COLO829 (cell line): ENCODE data around the gene SLIT3.

Experiments
- DNase-seq: peaks from one replicate; pipeline ENCODE4 v3.0.0; 2012; ENCODE audit warnings: low spot score

SLIT3 gene

DNA sequence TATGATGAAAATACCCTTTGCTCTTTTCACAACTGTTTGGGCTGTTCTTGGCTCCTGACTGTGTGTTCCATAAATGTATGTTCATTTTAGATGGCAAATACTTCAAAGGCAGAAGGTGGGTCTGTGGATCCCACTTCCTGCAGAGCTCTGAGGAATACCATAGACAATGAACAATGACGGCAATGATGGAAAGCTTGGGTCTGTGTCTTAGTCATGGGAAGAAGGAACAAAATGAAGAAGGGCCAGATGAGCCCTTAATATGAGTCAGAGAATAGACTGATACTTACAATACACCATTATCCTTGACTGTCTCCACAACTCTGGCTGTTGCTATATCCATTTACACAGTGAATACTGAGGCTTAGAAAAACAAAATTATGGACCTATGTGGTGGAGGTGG lies 126.0 kb downstream of the SLIT3 start:
- DNase-seq, result peak; percentile 71

DNA sequence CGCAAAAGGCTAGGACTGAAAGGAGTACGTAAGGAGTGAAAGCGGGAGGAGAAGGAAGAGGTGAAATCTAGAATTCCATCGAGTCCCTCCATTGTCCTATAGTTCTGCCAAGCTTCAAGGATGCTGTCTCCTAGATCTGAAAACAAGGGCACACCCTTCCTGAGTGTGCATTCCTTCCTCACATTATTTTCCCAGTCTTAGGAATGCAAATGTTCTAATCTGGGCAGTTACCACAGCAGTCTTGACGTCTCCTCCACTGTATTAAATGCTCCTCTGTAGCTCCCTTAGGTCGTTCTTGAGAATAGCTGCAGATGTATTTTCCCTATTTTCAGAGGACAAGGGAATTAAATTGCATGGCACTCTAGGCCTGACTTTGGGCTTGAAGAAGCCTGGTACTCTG lies 127.6 kb downstream of the SLIT3 start:
- DNase-seq, result no peak

DNA sequence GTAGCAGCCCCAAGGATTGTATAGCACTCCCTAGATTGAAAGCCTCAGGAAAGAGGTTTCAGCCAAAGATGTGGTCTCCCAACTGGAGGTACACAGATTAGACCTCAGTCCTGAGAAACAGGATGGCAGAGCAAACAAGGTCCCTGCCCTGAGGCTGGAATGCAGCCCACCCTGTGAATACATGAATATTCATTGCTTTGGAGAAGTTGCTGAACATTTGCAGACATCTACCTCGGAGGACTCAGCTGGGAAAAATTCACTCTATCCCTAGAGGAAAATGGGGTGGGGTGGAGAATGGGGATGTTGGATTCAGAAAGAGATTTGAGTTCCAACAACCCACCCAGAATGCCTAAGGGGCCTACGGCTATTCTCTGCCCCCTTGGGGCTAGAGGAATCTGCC lies 129.4 kb downstream of the SLIT3 start:
- no peak for DNase-seq

DNA sequence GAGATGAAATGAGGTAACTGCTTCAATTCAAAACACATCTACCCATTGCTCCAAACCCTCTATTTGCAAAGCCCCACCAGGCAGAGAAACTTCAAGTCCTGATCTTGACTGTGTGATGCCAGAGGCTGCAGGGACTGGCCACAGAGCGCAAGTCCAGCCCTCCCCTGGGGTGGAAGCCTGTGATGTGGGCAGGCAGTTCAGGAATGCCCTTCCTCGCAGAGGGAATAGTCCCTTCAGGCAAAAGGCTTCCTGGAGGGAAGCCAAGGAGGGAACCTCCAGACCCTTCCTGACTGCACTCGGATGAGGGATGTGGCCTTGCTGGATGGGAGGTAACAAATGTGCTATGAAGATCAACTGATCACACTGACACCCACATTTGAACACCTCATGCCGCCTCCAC lies 131.2 kb downstream of the SLIT3 start:
- DNase-seq, result no peak

DNA sequence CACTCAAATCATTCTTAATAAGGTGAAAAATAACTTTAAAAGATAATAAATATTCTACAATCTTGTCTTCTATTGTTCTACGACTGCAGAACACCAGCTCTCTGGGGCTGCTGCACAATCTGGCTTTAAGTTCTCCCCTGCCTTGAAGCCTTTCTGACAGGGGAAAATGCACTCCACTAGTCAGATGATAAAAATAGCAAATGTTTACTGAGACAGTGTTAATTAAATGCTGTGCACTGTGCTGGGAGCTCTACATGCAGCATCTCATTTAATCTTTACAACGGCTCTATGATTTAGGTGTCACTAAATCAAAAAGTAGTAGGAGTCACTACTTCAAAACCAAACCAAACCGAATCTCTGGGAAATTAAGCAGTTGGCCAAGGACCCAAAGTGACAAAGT lies 132.7 kb downstream of the SLIT3 start:
- DNase-seq, result no peak

DNA sequence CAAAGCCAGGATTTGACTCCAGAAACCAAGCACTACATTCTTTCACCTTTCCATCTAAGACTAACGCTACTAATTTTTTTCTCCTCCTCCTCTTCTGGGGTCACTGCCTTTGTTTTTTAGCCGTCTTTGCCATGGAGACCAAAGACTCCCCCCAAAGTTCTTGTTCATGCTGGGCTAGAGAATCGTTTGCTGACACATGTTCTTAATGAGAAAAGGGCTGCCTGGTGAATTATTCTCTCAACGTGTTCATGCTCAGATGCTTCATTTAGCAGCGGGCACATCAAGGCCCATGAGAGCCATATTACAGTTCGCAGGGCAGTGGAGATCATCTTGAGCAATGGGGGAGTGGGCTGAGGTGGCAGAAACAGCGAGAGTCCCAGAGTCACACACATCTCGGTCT lies 134.9 kb downstream of the SLIT3 start:
- DNase-seq, result no peak

DNA sequence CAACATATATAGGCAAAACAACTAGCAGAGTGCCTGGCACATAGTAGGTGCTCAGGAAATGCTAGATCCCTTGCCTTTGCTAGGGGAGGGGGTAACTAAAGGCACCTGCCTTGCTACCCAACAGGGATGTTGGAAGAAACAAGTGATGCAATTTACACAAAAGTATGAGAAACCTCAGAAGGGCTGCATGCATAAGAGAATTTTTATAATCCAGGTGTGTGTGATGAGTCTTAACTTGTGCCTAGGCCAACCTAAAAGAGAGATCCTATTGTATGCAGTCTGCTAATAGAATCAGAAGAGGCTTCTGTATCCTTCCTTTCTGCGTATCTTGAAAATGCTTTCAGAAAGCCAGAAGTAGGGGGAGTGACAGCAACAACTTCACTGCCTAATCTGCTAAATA lies 135.9 kb downstream of the SLIT3 start:
- no peak for DNase-seq

DNA sequence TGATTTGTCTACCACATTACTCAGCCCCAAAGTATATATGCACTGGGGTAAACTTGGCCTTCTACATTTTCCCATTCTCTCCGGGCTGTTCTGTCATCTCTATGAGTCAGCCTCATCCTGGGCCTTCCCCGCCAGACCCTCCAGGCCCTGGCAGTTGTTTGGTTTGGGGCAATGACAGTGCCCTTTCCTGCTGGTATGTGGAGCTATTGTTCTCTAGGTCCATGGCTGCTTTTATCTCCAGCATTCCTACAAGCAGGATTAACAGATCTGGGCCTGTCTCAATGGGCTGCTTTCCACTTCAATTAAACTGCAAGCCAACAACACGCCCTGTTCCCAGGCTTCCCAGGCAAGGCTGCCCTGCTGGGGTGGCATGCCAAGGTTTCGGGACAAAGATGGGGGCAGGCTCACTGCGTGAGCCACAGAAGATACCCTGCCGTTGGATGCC lies 136.4 kb downstream of the SLIT3 start:
- peak; percentile 46 for DNase-seq

DNA sequence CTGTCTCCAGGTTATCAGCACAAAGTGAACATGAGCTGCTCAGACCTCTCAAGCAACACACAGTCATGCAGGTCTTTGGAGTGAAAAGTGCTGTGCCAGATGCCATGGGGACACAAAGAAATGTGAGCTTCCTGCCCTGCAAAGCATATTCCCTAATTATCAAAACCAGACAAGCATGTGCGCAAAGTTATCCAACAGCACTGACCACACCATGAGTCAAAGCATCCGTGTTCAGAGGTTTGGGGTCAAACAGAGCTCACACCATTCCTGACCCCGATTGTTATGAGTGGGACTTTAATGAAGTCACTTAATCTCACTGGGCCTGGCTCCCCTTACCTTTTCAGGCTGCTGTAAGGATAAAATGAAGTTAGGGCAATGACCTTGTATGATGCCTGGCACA lies 138.5 kb downstream of the SLIT3 start:
- DNase-seq, result no peak

DNA sequence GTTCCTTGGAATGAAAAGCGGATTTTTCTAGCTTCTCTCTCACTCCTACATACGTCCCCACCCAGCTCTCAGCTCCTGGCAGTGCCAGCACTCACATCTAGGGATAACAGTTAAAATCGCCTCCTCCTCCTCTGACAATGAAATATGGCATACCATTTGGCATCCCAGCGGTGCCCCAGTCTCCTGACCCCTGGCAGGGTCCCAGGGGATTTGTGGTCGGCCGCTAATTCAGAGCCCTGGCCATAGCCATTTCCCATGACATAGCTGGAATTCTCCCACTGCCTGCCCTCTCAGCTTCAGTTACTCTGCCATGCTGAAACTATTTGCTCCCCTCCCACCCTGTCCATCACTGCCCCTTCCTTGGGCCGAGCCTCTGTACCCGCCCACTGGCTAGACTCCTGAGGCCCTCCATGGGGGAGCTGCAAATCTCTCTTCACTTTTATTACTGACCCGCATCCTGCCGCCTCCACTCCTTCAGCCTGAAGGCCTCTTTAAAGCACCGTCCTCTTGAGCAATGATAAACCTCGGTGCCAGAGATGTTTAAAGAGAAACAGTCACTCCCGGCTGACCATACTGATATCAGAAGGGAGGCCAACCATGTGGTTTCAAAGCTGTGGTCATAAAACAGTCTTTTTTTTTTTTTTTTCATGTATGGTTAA lies 139.8 kb downstream of the SLIT3 start:
- peak; percentile 74 for DNase-seq

DNA sequence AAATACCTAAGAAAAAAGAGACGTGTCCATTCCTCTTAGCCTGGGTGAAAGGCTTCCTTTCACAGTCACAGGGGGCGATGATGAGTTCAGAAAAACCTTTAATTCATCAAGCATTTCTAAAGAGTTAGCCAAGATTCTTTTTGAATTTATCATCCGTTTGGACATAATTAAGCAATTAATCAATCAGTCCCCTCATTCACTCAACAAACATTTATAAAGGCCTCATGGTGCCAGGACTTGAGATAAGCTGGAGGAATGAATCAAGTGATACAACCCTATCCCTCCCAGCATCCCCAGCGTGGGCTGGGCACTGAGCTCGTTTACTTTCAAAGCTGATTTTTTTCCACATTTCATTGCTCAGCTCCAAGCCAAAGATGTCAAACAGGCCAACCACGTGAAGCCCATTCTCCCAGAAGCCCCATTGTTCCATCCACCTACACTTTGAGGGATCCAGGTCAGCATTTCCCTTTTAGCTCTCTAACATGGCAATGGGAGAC lies 140.5 kb downstream of the SLIT3 start:
- DNase-seq, result peak; percentile 23

DNA sequence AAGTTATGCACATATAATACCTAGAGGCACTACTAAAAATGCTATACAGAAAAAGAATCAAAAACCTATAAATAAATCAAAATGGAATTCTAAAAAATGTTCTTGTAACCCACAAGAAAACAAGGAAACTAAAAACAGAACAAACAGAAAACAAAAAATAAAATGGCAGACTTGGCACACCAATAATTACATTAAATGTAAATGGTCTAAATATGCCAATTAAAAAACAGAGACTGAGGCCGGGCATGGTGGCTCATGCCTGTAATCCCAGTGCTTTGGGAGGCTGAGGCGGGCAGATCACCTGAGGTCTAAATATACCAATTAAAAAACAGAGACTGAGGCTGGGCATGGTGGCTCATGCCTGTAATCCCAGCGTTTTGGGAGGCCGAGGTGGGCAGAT lies 142.2 kb downstream of the SLIT3 start:
- no peak for DNase-seq

DNA sequence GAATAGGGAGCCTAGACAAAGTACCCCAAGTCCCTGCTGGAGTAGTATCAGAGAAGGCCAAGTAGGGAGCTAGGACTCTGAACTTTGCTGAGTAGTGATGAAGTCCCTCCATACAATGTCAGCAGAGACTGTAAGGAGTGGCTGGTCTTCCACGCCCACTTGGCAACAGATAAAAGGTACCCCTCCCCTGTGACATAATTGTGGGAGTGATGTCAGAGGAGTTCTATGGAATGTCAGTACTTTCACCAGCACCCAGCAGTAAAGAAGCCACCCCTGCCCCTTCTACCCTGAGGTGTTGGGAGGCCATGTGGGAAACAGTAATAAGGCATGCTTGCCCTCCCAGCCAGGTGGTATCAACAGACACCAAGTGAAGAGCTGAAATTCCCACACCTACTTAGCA lies 143.9 kb downstream of the SLIT3 start:
- DNase-seq, result no peak

DNA sequence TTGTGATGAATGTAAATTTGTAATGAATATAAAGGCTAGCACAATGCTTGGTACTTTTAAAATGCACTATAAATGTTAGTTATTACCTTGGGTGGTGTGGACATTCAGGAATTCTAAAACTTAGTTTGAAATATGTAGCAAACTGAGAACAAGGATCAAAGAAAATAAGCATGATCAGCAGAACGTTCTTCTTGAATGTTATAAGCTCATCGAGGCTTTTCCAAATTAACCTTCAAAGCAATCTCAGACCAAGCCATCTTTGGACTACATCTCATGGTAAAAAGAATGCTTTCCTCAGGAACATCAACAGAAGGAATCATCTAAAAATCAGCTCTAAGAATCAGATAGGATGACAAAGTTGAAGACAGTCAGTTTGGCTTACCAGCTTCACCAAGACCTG lies 146.3 kb downstream of the SLIT3 start:
- no peak for DNase-seq

DNA sequence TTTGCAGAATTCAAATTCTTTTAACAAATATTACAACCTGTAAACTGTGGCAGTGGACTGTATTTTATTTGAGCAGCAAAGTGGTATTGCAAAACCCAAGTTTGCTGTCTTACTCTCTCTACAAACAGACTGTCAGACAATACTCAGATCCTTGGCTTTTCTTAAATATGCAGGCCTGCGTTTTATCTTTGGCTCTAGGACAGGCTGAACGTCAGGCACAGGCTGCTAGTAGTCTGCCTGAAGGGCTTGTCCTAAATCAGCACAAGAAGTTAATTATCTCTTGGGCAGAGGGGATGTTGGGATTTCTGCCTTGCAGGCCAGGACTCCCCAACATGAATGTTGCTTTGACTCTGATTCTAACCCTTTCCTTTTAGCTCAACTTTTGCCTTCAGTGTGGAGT lies 147.5 kb downstream of the SLIT3 start:
- DNase-seq, result no peak

DNA sequence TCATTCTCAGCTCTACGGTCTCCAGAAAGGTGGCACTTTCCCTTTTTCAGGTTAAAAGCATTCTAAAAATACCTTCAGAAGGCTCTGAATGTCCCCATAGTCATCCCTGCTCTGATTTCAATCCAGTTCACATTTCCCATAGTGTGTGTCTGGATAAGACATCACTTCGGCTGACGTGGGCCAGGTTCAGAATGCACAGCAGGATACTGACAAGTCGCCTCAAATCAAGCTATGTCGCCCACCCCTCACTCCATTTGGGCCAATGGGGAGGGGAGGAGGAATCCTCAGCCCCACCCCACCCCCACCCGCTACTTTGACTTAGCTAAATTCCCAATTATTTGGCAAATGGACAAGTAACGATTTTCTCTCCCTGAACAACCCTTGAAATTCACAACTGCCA lies 148.0 kb downstream of the SLIT3 start:
- DNase-seq, result no peak

DNA sequence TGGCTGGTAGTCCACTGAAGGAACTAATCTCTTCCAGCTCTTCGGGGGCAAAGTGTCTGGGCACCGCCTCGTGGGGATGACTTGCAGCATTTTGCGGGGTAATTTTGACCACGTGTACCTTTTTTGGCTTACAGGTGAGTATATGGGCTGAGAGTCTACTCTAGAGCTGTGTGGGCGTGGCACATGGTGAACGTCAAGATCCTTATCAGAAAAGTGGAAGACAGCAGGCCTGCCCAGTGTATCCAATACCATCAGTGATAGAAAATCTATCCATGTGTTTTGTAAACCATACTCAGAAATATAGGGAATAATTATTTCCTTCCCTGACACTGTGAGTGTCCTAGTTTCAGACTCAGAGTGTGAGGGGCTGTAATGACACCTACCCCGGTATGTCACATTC lies 148.5 kb downstream of the SLIT3 start:
- DNase-seq, result no peak

DNA sequence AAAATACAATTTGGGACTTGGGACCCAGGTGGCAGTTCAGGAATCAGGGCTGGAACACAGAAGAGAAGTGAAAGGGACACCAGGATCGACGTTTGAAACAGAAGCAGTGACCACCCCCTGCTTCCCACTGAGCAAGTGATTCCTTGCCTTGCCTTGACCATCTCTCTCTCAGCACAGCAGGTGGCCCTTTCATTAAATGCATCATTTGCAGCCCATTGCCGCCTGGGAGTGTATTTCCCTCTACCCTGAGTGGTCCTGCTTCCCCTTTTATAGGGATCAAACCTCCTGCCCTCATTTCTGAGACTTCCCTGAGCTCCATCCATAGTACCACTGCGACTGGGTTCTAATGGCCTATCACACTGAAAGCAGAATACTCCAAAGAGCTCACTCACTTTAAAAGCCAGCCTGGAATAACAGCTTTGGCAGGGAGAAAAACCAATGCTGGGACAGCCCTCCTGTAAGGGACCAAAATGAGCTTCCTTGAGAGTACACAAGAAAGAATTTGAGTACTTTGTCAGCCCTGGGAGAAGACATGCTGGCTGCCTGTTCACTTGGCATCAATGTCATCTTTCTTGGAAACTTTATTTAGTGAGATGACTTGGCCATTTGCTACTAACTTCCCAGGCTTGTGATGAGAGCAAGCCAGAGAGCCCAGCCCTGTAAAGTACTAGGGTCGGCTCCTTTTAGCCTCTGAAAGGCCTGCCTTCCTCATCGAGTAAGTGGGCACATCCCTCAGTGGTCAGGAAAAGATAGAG lies 149.7 kb downstream of the SLIT3 start:
- no peak for DNase-seq

DNA sequence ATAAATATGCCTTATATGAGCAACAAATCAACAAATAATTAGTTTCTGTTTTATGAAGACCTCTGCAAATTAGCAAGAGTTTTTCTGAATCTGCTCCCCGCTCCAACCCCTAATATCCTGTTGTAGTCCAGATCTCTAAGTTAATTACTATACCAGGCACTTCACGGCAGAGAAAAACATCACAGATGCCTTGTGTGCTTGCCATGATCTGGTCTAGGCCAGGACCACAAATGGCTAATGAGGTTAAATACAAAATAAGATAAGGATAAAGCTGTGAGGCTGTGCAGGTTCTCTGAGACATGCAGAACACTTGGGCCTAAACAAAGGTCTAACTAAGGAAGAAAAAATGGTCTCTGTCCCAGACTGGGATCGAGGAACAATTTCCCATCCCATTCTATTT lies 150.8 kb downstream of the SLIT3 start:
- no peak for DNase-seq

DNA sequence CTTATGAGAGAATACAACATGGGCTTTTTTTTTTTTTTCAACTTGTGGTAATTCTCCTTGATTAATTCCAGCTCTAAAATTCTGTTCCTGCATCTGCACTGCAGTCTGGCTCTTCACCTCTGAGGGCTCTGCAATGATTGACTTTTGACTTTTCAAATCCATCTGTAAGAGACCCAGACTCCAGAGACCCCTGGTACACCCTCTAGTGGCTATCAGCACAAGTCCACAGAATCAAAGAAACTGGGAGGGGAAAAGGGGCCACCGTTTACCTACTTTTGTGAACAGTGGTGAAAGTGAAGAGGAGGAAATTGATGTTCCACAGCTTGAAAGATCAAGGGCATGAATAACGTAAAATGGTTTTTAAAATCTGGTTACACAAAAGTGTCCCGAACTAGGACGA lies 151.6 kb downstream of the SLIT3 start:
- no peak for DNase-seq

DNA sequence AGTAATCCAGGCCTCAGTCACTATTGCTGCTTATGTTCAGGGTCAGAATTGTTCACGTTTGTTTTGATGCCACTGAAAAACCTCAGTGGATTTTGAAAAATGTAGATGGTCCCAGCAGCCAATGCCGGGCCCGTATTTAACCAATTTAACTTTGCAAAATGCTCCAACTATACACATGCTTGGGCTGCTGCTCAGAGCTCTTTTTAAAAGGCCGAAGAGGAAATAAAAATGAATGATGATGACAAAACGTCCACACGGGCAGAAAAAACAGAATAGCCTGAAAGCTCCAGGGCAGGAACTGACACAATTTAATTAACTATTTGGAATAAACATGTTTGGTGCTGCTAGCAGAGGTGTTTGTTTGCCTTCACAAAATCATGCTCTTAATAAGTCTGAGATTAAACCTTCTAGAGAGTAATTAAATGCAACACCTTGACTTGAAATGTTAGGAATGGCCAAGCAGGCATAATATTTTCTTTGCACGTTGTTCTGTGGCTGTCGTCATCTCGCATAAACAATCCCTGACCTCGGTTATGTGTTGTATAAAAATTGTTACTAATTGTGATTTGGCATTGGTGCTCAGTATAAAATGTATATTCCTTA lies 152.7 kb downstream of the SLIT3 start:
- DNase-seq, result no peak

DNA sequence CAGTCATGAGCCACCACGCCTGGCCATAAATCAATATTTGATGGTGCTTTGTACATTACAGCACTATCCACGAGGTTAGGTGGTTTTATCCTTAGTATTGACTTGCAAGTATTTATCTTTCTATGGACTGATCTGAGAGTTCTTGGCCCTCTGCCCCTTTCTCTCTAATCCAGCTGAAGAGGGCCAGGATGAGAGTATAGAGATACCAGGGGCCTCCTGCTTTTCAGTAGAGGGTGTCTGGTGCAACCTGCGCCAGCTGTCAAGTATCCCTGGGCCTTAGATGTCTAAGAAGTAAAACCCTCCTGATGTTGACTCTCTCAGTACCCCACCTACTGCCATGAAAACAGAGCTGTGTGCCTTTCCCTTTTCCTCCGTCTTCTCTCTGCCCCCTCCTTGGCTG lies 153.4 kb downstream of the SLIT3 start:
- no peak for DNase-seq

DNA sequence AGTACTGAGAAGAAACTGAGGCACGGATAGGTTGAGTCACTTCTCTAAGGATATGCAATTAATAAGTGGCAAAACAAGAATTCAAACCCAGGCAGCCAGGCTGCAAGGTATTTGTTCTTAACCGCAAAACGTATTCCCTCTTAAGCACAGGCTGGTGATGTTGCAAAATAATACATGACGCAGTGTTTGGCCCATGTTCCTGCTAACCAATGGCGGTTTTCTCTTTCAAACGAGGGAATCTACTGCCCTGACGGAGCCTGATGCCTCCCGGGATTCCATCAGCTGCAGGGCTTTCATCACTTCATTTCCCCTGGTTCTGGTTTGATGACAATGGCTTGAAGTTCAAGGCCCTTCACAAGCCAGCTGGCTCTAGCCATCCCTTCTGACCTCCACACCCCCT lies 154.8 kb downstream of the SLIT3 start:
- no peak for DNase-seq
